ENCODE data around the gene PIP5K1B.

PIP5K1B gene

DNA sequence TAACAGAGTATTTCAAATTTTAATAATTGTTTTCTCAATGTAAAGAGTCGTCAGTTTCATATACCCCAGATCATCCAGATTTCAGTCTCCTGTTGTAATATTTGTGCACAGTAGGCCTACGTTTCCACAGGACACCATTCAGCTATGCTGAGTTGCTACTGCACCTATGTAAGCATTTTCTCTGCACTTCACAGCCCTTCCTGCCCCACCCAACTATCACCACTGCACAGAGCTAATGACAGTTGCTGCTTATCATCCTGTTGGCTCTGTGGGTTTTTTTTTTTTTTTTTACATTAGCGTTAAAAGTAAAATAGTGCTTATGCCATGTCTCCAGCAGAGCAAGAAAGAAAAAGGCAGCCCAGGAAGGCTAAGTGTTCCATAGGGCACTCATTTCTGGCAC, 314.8 kb downstream of the PIP5K1B start:
- no peaks in the 10 kb centered on the region for H4K20me1 ChIP-seq (ENCODE audit: insufficient read depth, low read length)
- no peaks in the 10 kb centered on the region for H3F3A ChIP-seq (ENCODE audit: insufficient read depth, low read length)
- H3K27ac ChIP-seq (ENCODE audit: low read length), result no peak overlapping the region
- H3K4me2 ChIP-seq (ENCODE audit: low read depth, low read length), result no peak overlapping the region
- H2AFZ ChIP-seq (ENCODE audit: low read length), result no peak overlapping the region
- no peaks in the 10 kb centered on the region for H3K9me2 ChIP-seq (replicated peaks; ENCODE audit: insufficient read depth, low read length)
- H3K9ac ChIP-seq (ENCODE audit: low read length), result no peak overlapping the region
- H3K27me3 ChIP-seq (replicated peaks; ENCODE audit: insufficient read depth, low read length), result no peaks in the 10 kb centered on the region
- H3K4me1 ChIP-seq (ENCODE audit: low read length), result no peaks in the 10 kb centered on the region
- DNase-seq, result peak; percentile 10
- TF ChIP-seq, protein P1, sequence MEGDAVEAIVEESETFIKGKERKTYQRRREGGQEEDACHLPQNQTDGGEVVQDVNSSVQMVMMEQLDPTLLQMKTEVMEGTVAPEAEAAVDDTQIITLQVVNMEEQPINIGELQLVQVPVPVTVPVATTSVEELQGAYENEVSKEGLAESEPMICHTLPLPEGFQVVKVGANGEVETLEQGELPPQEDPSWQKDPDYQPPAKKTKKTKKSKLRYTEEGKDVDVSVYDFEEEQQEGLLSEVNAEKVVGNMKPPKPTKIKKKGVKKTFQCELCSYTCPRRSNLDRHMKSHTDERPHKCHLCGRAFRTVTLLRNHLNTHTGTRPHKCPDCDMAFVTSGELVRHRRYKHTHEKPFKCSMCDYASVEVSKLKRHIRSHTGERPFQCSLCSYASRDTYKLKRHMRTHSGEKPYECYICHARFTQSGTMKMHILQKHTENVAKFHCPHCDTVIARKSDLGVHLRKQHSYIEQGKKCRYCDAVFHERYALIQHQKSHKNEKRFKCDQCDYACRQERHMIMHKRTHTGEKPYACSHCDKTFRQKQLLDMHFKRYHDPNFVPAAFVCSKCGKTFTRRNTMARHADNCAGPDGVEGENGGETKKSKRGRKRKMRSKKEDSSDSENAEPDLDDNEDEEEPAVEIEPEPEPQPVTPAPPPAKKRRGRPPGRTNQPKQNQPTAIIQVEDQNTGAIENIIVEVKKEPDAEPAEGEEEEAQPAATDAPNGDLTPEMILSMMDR (IDR thresholded peaks at IDR 0.05; ENCODE audit: low read length), result no peak
- TF ChIP-seq EZH2 (optimal IDR thresholded peaks at IDR 0.05; ENCODE audit: low read depth, low read length) (no peak), EZH2phosphoT487 (IDR thresholded peaks at IDR 0.05; ENCODE audit: low read length) (no peak)
- H3K4me3 ChIP-seq (ENCODE audit: low read length), result no peak overlapping the region
- H3K9me3 ChIP-seq (replicated peaks; ENCODE audit: insufficient read depth, low read length), result no peaks in the 10 kb centered on the region
- no peaks in the 10 kb centered on the region for H3K36me3 ChIP-seq (replicated peaks; ENCODE audit: insufficient read depth, low read length)
- H3K79me2 ChIP-seq (ENCODE audit: low read length), result no peaks in the 10 kb centered on the region

DNA sequence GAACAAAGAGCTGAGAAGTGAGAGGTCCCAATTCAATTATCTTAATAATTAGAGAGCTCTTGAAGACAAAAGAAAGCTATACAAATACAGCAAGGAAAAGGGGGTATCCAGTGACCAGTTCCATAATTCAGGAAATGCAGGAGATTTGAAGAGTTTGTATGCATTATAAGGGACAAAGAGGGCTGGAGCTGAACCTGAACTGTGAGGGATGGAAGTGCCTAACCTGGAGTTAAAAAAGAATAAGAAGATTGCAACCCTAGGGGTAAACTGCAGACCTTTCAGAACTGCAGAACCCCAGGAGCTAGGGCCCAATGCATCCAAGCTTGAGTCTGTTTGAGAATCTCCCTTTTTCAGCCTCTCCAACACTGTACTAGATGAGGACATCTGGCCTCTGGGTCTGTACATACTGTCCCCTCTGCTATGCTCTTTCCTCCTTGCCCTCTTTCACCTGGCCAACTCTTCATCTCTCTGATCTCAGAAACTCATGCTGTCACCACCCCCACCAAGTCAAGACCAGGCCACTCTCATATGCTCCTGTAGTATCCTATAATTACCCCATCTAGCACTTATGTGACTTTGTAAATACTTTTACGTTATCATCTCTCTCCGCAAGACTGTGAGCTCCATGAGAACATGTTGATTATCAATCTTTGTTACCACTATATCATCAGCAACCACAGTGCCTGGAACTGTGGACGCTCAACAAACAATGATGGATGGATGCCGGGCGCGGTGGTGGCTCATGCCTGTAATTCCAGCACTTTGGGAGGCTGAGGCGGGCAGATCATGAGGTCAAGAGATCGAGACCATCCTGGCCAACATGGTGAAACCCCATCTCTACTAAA, 315.5 kb downstream of the PIP5K1B start:
- Histone ChIP-seq H3K36me3 (replicated peaks; ENCODE audit: insufficient read depth, low read length) (no peaks in the 10 kb centered on the region), H4K20me1 (ENCODE audit: insufficient read depth, low read length) (no peaks in the 10 kb centered on the region), H3K79me2 (ENCODE audit: low read length) (no peaks in the 10 kb centered on the region), H3K4me2 (ENCODE audit: low read depth, low read length) (no peak overlapping the region), H3K27me3 (replicated peaks; ENCODE audit: insufficient read depth, low read length) (no peaks in the 10 kb centered on the region), H3K9me2 (replicated peaks; ENCODE audit: insufficient read depth, low read length) (no peaks in the 10 kb centered on the region), H3K9ac (ENCODE audit: low read length) (no peak overlapping the region), H3F3A (ENCODE audit: insufficient read depth, low read length) (no peaks in the 10 kb centered on the region), H3K4me3 (ENCODE audit: low read length) (no peak overlapping the region), H3K27ac (ENCODE audit: low read length) (no peak overlapping the region), H3K9me3 (replicated peaks; ENCODE audit: insufficient read depth, low read length) (no peaks in the 10 kb centered on the region), H3K4me1 (ENCODE audit: low read length) (no peaks in the 10 kb centered on the region), H2AFZ (ENCODE audit: low read length) (no peak overlapping the region)
- TF ChIP-seq, protein P1 (IDR thresholded peaks at IDR 0.05; ENCODE audit: low read length), result no peak
- TF ChIP-seq EZH2phosphoT487 (IDR thresholded peaks at IDR 0.05; ENCODE audit: low read length) (no peak), EZH2 (optimal IDR thresholded peaks at IDR 0.05; ENCODE audit: low read depth, low read length) (no peak)
- DNase-seq, result no peak

DNA sequence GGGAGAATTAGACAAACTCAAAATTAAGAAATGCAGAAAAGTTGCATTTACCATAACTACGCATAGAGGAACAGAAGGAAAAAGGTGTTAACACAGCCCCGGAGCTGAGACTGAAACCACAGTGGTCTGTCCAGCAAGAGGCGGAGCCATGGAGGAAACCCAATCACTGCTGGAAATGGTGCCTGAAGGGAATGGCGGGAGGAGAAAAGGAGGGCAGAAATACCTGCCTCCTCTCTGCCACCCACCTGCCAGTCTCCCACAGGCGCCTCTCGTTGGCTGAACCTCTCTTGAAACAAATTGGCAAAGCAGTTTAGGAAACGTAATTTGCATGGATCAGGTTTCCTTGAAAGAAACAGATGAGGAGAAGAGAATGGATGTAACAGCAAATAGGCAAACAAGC, 318.6 kb downstream of the PIP5K1B start:
- no peak for DNase-seq

More for the DNA sequence above, 318.6 kb downstream of the PIP5K1B start:
- Histone ChIP-seq H3K4me2 (ENCODE audit: low read depth, low read length) (no peak overlapping the region), H4K20me1 (ENCODE audit: insufficient read depth, low read length) (no peaks in the 10 kb centered on the region), H3K4me3 (ENCODE audit: low read length) (no peak overlapping the region), H3K36me3 (replicated peaks; ENCODE audit: insufficient read depth, low read length) (no peaks in the 10 kb centered on the region), H2AFZ (ENCODE audit: low read length) (no peak overlapping the region), H3K9me3 (replicated peaks; ENCODE audit: insufficient read depth, low read length) (no peaks in the 10 kb centered on the region), H3K4me1 (ENCODE audit: low read length) (peaks cover 14% of the 10 kb centered on the region), H3K27ac (ENCODE audit: low read length) (no peak overlapping the region), H3K9me2 (replicated peaks; ENCODE audit: insufficient read depth, low read length) (no peaks in the 10 kb centered on the region), H3K27me3 (replicated peaks; ENCODE audit: insufficient read depth, low read length) (no peaks in the 10 kb centered on the region), H3F3A (ENCODE audit: insufficient read depth, low read length) (peaks cover 6% of the 10 kb centered on the region; the same call in 1 of the 2 replicates), H3K79me2 (ENCODE audit: low read length) (no peaks in the 10 kb centered on the region), H3K9ac (ENCODE audit: low read length) (no peak overlapping the region)
- TF ChIP-seq, protein P1 (IDR thresholded peaks at IDR 0.05; ENCODE audit: low read length), result no peak
- TF ChIP-seq EZH2 (optimal IDR thresholded peaks at IDR 0.05; ENCODE audit: low read depth, low read length) (no peak), EZH2phosphoT487 (IDR thresholded peaks at IDR 0.05; ENCODE audit: low read length) (no peak)

All from MM.1S (cell line).